ENCODE results near the gene RFC5. TPM values are rescaled to one million over a fixed set of nuclear protein-coding genes. Genes with fewer than 3 reads are reported as not detected.

The RFC5 gene
- polyA plus RNA-seq, 3 donors: 6.6 to 8.0 (median 7.5) TPM

DNA sequence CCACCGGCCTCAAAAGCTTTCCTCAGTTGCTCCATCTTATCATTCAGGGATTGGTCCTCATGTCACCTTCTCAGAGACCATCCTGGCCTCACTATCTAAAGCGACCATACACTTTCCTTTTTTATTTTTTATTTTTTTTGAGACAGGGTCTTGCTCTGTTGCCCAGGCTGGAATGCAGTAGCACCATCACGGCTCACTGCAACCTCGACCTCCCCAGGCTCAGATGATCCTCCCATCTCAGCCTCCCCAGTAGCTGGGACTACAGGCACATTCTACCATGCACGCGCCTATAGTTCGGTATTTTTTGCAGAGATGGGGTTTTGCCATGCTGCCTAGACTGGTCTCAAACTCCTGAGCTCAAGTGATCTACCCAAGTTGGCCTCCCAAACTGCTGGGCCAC, 41.7 kb downstream of the RFC5 start:
- H3K4me1 ChIP-seq (ENCODE audit: control insufficient read depth in 1 of 2, insufficient read depth in 2 of 2, low read length in 2 of 2): peaks cover 24 to 27% of the 10 kb centered on the region in 2 donors
- peaks cover 12% of the 10 kb centered on the region for H4K20me1 ChIP-seq (ENCODE audit: insufficient read depth, low read length)
- Mint-ChIP-seq H3K9me3 (peaks cover 0 to 2% (median 0%) of the 10 kb centered on the region in 7 donors), H3K4me1 (peaks cover 25% of the 10 kb centered on the region), H3K27ac (peak overlapping the region in 2 of 7 donors; percentile 26 to 81), H3K36me3 (peaks cover 0 to 10% of the 10 kb centered on the region in 2 donors), H3K4me3 (no peak overlapping the region), H3K27me3 (ENCODE audit: low read depth in 3 of 3) (peaks cover 5 to 8% (median 6%) of the 10 kb centered on the region in 3 donors)
- no peak overlapping the region for H2AFZ ChIP-seq (ENCODE audit: insufficient read depth, low read depth, low read length, poor library complexity, severe bottlenecking)
- H3K36me3 ChIP-seq (replicated peaks in 1 of 2; ENCODE audit: control insufficient read depth in 1 of 2, insufficient read depth in 2 of 2, low read length in 2 of 2): no peaks in the 10 kb centered on the region
- H3K27ac ChIP-seq (ENCODE audit: low read depth in 1 of 2, low read length in 2 of 2): no peak overlapping the region
- no peak overlapping the region for H3K4me2 ChIP-seq (replicated peaks; ENCODE audit: extremely low read depth, low read length, poor library complexity, severe bottlenecking)
- no peak for DNase-seq
- no peaks in the 10 kb centered on the region for H3K9me3 ChIP-seq (replicated peaks in 1 of 2; ENCODE audit: control insufficient read depth in 1 of 2, insufficient read depth in 1 of 2, low read length in 2 of 2)
- TF ChIP-seq, protein P1, sequence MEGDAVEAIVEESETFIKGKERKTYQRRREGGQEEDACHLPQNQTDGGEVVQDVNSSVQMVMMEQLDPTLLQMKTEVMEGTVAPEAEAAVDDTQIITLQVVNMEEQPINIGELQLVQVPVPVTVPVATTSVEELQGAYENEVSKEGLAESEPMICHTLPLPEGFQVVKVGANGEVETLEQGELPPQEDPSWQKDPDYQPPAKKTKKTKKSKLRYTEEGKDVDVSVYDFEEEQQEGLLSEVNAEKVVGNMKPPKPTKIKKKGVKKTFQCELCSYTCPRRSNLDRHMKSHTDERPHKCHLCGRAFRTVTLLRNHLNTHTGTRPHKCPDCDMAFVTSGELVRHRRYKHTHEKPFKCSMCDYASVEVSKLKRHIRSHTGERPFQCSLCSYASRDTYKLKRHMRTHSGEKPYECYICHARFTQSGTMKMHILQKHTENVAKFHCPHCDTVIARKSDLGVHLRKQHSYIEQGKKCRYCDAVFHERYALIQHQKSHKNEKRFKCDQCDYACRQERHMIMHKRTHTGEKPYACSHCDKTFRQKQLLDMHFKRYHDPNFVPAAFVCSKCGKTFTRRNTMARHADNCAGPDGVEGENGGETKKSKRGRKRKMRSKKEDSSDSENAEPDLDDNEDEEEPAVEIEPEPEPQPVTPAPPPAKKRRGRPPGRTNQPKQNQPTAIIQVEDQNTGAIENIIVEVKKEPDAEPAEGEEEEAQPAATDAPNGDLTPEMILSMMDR (IDR thresholded peaks at IDR 0.05): no peak
- intact Hi-C loops (cut with micrococcal nuclease): loop anchor here in 1 of 2 donors (10.0 kb wide), 1 partner anchor 317 kb away; the partner anchor contains the start of genes SUDS3 and TAOK3
- H3K9ac ChIP-seq (ENCODE audit: insufficient read depth, low read length, poor library complexity, severe bottlenecking): no peak overlapping the region
- H3K4me3 ChIP-seq (replicated peaks in 1 of 3; ENCODE audit: low read depth in 2 of 3, low read length in 3 of 3): no peak overlapping the region
- H3K27me3 ChIP-seq (ENCODE audit: control insufficient read depth in 2 of 2, insufficient read depth in 2 of 2, low read length in 2 of 2): no peaks in the 10 kb centered on the region
- H3K79me2 ChIP-seq (ENCODE audit: insufficient read depth, low read length): peaks cover 62% of the 10 kb centered on the region
- WGBS (ENCODE audit: insufficient coverage): 100% methylated on average over 5 of the region's 7 CpGs

DNA sequence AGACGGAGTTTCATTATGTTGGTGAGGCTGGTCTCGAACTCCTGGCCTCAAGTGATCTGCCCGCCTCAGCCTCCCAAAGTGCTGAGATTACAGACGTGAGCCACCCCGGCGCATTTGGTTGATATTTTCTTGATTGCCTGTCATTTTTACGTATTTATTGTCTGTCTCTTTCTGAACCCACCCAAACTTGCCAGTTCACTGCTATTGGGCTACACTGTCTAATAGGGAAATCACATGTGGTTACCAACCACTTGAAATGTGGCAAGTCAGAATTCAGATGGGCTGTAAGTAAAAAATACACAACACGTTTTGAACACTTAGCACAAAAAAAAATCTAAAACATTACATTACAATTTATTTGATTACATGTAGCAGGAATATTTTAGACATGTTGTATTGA, 42.4 kb downstream of the RFC5 start:
- peaks cover 8% of the 10 kb centered on the region for H4K20me1 ChIP-seq (ENCODE audit: insufficient read depth, low read length)
- no peak for DNase-seq
- H3K79me2 ChIP-seq (ENCODE audit: insufficient read depth, low read length): peaks cover 55% of the 10 kb centered on the region
- H3K27me3 Mint-ChIP-seq (ENCODE audit: low read depth in 3 of 3): peaks cover 5 to 10% (median 6%) of the 10 kb centered on the region in 3 donors
- no peak overlapping the region for H2AFZ ChIP-seq (ENCODE audit: insufficient read depth, low read depth, low read length, poor library complexity, severe bottlenecking)
- H3K36me3 Mint-ChIP-seq: peaks cover 0 to 10% of the 10 kb centered on the region in 2 donors
- peaks cover 0 to 2% (median 0%) of the 10 kb centered on the region in 7 donors for H3K9me3 Mint-ChIP-seq
- H3K4me1 Mint-ChIP-seq: peaks cover 32% of the 10 kb centered on the region
- 100% methylated on average over 3 of the region's 8 CpGs for WGBS (ENCODE audit: insufficient coverage)
- no peaks in the 10 kb centered on the region for H3K36me3 ChIP-seq (replicated peaks in 1 of 2; ENCODE audit: control insufficient read depth in 1 of 2, insufficient read depth in 2 of 2, low read length in 2 of 2)
- H3K9me3 ChIP-seq (replicated peaks in 1 of 2; ENCODE audit: control insufficient read depth in 1 of 2, insufficient read depth in 1 of 2, low read length in 2 of 2): no peaks in the 10 kb centered on the region
- H3K27me3 ChIP-seq (ENCODE audit: control insufficient read depth in 2 of 2, insufficient read depth in 2 of 2, low read length in 2 of 2): no peaks in the 10 kb centered on the region
- H3K27ac Mint-ChIP-seq: peak overlapping the region in 1 of 7 donors; percentile 81
- no peak overlapping the region for H3K4me2 ChIP-seq (replicated peaks; ENCODE audit: extremely low read depth, low read length, poor library complexity, severe bottlenecking)
- no peak overlapping the region for H3K27ac ChIP-seq (ENCODE audit: low read depth in 1 of 2, low read length in 2 of 2)
- peaks cover 31 to 34% of the 10 kb centered on the region in 2 donors for H3K4me1 ChIP-seq (ENCODE audit: control insufficient read depth in 1 of 2, insufficient read depth in 2 of 2, low read length in 2 of 2)
- no peak overlapping the region for H3K4me3 ChIP-seq (replicated peaks in 1 of 3; ENCODE audit: low read depth in 2 of 3, low read length in 3 of 3)
- H3K4me3 Mint-ChIP-seq: no peak overlapping the region
- TF ChIP-seq, protein P1 (IDR thresholded peaks at IDR 0.05): no peak
- no peak overlapping the region for H3K9ac ChIP-seq (ENCODE audit: insufficient read depth, low read length, poor library complexity, severe bottlenecking)
- intact Hi-C loops (cut with micrococcal nuclease): loop anchor here in 1 of 2 donors (10.0 kb wide), 1 partner anchor 316 kb away; the partner anchor contains the start of genes SUDS3 and TAOK3

Measured in CD14-positive monocyte (primary cell).